Panc1 (cell line): ENCODE results near the gene PCMT1. TPM values are rescaled to one million over a fixed set of nuclear protein-coding genes. Genes with fewer than 3 reads are reported as not detected.

ENCODE experiments used
- ATAC-seq: fragments of 200-7000 bp; cut with Tn5 transposase; 2 replicates; pipeline ENCODE4 v1.9.1; 2020; ENCODE audit warnings: mild to moderate bottlenecking, moderate library complexity
- BruUV-seq: library from RNA; stranded (reverse); fragments of 400-500 nt; replicated peaks from 2 replicates; lab custom pipeline; 2021; lab: Mats Ljungman, UMichigan
- CTCF ChIA-PET: fragments of 300-600 bp; sonication (Branson Sonifier 250); formaldehyde crosslinking; loops from one replicate; lab custom pipeline; 2022; ENCODE audit warnings: antibody characterized with exemption; lab: Charles Lee
- POLR2A ChIA-PET: fragments of 300-600 bp; sonication (Branson Sonifier 250); formaldehyde crosslinking; loops from one replicate; lab custom pipeline; 2022; ENCODE audit warnings: antibody characterized with exemption; lab: Charles Lee
- DNase-seq: peaks from one replicate; pipeline ENCODE4 v3.0.0-alpha.2; 2010; ENCODE audit warnings: low read depth, low spot score
- H3K27ac ChIP-seq: 2 replicates; pipeline ENCODE4 v1.5.1; 2011; ENCODE audit warnings: mild to moderate bottlenecking, low read length, inconsistent platforms
- H3K27me3 ChIP-seq: fragments of 200-500 bp; sonication (Bioruptor generic); 2 replicates; pipeline ENCODE4 v1.6.0; 2014; ENCODE audit warnings: low read length, inconsistent platforms; ENCODE audit not compliant: control insufficient read depth, insufficient read depth
- H3K36me3 ChIP-seq: fragments of 200-500 bp; sonication (Bioruptor generic); 2 replicates; pipeline ENCODE4 v1.5.1; 2014; ENCODE audit warnings: inconsistent platforms, mild to moderate bottlenecking, low read length, moderate library complexity; ENCODE audit not compliant: control insufficient read depth, insufficient read depth
- H3K4me1 ChIP-seq: 2 replicates; pipeline ENCODE4 v1.5.1; 2011; ENCODE audit warnings: inconsistent platforms, mild to moderate bottlenecking, low read length, moderate library complexity; ENCODE audit not compliant: control insufficient read depth, insufficient read depth
- H3K4me3 ChIP-seq, 2 experiments: 2 replicates each; pipeline ENCODE4 v1.5.1; 2011 to 2012; ENCODE audit warnings: low read depth in 2 of 2, low read length in 2 of 2, mild to moderate bottlenecking in 2 of 2, inconsistent platforms in 1 of 2, moderate library complexity in 1 of 2
- H3K9me3 ChIP-seq: fragments of 200-500 bp; sonication (Bioruptor generic); 2 replicates; pipeline ENCODE4 v1.5.1; 2014; ENCODE audit warnings: low read depth, mild to moderate bottlenecking, inconsistent platforms, low read length, moderate library complexity; ENCODE audit not compliant: control insufficient read depth, insufficient read depth
- POLR2AphosphoS5 ChIP-seq: IDR thresholded peaks from 2 replicates; pipeline ENCODE4 v1.6.1; 2012; ENCODE audit warnings: mild to moderate bottlenecking, low read depth, low read length, moderate library complexity
- SIN3A ChIP-seq: IDR thresholded peaks from 2 replicates; pipeline ENCODE4 v1.6.1; 2012; ENCODE audit warnings: low read depth, mild to moderate bottlenecking, low read length, moderate library complexity, borderline replicate concordance; ENCODE audit not compliant: insufficient read depth
- TCF7L2 ChIP-seq: IDR thresholded peaks from 2 replicates; pipeline ENCODE4 v1.6.1; 2011; ENCODE audit warnings: mild to moderate bottlenecking, low read depth, low read length, inconsistent platforms
- in situ Hi-C: cut with HindIII; loops from 2 replicates; pipeline ENCODE4 v1.10.0; 2016; ENCODE audit warnings: low sequenced_read_pairs, low pct_unique_long_range_greater_than_20kb
- intact Hi-C: fragments of 100-400 bp; cut with micrococcal nuclease; formaldehyde crosslinking; loops from one replicate; pipeline ENCODE4 v1.10.0; 2022; ENCODE audit not compliant: unreplicated experiment
- total RNA-seq: library from RNA; stranded (reverse); gene quantifications from one replicate; pipeline ENCODE4 v1.2.1, GENCODE V29; 2021; ENCODE audit not compliant: unreplicated experiment
- TF ChIP-seq, protein P1 (sequence below), 2 experiments: IDR thresholded peaks; 2 replicates each; pipeline ENCODE4 v1.6.1; 2011 to 2012; ENCODE audit warnings: low read depth in 2 of 2, control low read depth in 1 of 2, low read length in 1 of 2, mild to moderate bottlenecking in 1 of 2, moderate library complexity in 1 of 2; ENCODE audit not compliant: insufficient read depth in 1 of 2
- TF ChIP-seq, protein P2 (sequence below): fragments of 450-650 bp; IDR thresholded peaks from 2 replicates; pipeline ENCODE4 v1.5.1; 2017; ENCODE audit warnings: mild to moderate bottlenecking

The PCMT1 gene
- total RNA-seq, 1 experiment from 2014 or later, result 118 TPM

DNA sequence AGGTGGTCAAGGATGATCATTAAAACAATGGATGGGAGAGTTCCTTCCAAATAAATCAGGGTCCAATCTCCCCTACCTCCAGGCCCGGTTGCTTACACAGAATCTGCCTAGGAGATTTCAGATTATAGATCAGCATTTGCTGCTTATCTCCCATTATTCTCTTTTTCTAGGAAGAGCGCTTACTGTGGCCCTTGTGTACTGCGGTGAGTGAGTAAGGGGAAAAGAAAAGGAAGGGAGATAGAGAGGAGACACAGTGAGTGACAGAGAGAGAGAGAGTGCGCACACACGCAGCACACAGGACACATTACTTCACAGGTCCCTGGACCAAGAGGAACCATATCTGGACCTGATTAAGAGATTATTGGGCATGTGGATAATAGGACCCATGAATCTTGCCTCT is 37.8 kb upstream of the PCMT1 start:
- no peak for DNase-seq
- Histone ChIP-seq H3K4me3 (no peak overlapping the region), H3K4me1 (peaks cover 8% of the 10 kb centered on the region; the same call in 1 of the 2 replicates), H3K27me3 (no peaks in the 10 kb centered on the region), H3K36me3 (no peaks in the 10 kb centered on the region), H3K27ac (no peak overlapping the region), H3K9me3 (no peaks in the 10 kb centered on the region)
- intact Hi-C loops, result no loop called here
- ATAC-seq, result no peak
- ChIA-PET POLR2A (no interaction called here), CTCF (no interaction called here)
- BruUV-seq, result no TSS peak
- TF ChIP-seq TCF7L2 (no peak), SIN3A (no peak), POLR2AphosphoS5 (no peak)
- TF ChIP-seq, protein P1, sequence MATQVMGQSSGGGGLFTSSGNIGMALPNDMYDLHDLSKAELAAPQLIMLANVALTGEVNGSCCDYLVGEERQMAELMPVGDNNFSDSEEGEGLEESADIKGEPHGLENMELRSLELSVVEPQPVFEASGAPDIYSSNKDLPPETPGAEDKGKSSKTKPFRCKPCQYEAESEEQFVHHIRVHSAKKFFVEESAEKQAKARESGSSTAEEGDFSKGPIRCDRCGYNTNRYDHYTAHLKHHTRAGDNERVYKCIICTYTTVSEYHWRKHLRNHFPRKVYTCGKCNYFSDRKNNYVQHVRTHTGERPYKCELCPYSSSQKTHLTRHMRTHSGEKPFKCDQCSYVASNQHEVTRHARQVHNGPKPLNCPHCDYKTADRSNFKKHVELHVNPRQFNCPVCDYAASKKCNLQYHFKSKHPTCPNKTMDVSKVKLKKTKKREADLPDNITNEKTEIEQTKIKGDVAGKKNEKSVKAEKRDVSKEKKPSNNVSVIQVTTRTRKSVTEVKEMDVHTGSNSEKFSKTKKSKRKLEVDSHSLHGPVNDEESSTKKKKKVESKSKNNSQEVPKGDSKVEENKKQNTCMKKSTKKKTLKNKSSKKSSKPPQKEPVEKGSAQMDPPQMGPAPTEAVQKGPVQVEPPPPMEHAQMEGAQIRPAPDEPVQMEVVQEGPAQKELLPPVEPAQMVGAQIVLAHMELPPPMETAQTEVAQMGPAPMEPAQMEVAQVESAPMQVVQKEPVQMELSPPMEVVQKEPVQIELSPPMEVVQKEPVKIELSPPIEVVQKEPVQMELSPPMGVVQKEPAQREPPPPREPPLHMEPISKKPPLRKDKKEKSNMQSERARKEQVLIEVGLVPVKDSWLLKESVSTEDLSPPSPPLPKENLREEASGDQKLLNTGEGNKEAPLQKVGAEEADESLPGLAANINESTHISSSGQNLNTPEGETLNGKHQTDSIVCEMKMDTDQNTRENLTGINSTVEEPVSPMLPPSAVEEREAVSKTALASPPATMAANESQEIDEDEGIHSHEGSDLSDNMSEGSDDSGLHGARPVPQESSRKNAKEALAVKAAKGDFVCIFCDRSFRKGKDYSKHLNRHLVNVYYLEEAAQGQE (IDR thresholded peaks at IDR 0.05; ENCODE audit: insufficient read depth in 1 of 2, low read depth in 2 of 2, low read length in 1 of 2), result no peak
- TF ChIP-seq, protein P2, sequence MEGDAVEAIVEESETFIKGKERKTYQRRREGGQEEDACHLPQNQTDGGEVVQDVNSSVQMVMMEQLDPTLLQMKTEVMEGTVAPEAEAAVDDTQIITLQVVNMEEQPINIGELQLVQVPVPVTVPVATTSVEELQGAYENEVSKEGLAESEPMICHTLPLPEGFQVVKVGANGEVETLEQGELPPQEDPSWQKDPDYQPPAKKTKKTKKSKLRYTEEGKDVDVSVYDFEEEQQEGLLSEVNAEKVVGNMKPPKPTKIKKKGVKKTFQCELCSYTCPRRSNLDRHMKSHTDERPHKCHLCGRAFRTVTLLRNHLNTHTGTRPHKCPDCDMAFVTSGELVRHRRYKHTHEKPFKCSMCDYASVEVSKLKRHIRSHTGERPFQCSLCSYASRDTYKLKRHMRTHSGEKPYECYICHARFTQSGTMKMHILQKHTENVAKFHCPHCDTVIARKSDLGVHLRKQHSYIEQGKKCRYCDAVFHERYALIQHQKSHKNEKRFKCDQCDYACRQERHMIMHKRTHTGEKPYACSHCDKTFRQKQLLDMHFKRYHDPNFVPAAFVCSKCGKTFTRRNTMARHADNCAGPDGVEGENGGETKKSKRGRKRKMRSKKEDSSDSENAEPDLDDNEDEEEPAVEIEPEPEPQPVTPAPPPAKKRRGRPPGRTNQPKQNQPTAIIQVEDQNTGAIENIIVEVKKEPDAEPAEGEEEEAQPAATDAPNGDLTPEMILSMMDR, result no peak
- in situ Hi-C loops, result no loop called here

- H3K4me3 ChIP-seq, result no peak overlapping the region
- no TSS peak for BruUV-seq
- no peaks in the 10 kb centered on the region for H3K27me3 ChIP-seq
- POLR2A ChIA-PET, result interaction anchor here (0.7 kb wide), 1 partner anchor 115 kb away, joined by 6 read pairs; no protein-coding TSS in a partner anchor
- peaks cover 3% of the 10 kb centered on the region; the same call in 1 of the 2 replicates for H3K4me1 ChIP-seq
- intact Hi-C loops, result no loop called here
- CTCF ChIA-PET, result no interaction called here
- no peak for ATAC-seq
- no peak overlapping the region for H3K27ac ChIP-seq
- DNase-seq, result no peak
- no peaks in the 10 kb centered on the region; the same call in 1 of the 2 replicates for H3K36me3 ChIP-seq
- no peaks in the 10 kb centered on the region for H3K9me3 ChIP-seq
- in situ Hi-C loops, result no loop called here
- no peak for TF ChIP-seq TCF7L2
- TF ChIP-seq, protein P2, result no peak
- no peak for TF ChIP-seq SIN3A
- TF ChIP-seq, protein P1 (IDR thresholded peaks at IDR 0.05; ENCODE audit: insufficient read depth in 1 of 2, low read depth in 2 of 2, low read length in 1 of 2), result no peak
- TF ChIP-seq POLR2AphosphoS5, result no peak
These were observed 35.1 kb upstream of the PCMT1 start for GRCh38 chr6:149714442-149714841.
